Hepatocyte (in vitro differentiated cells): Measurements from ENCODE around the gene ANKRD13A. TPM values are rescaled to one million over a fixed set of nuclear protein-coding genes. Genes with fewer than 3 reads are reported as not detected.
"Not testable (repeated sequence)": the region's sequence is repeated elsewhere in the genome, so short reads cannot be mapped to it uniquely, and the experiment has no call there.

Experiments
- DNase-seq: peaks from one replicate; pipeline ENCODE4 v3.0.0-alpha.2; 2016; ENCODE audit warnings: low spot score
- H2AFZ ChIP-seq: fragments of 200-600 bp; sonication (generic); 2 replicates; pipeline ENCODE4 v1.6.0; 2016; ENCODE audit warnings: antibody characterized with exemption, mild to moderate bottlenecking
- H3K27ac ChIP-seq: fragments of 200-600 bp; sonication (generic); 2 replicates; pipeline ENCODE4 v1.5.1; 2016; ENCODE audit warnings: mild to moderate bottlenecking
- H3K27me3 ChIP-seq: fragments of 200-600 bp; sonication (generic); 2 replicates; pipeline ENCODE4 v1.6.1; 2016
- H3K36me3 ChIP-seq: fragments of 200-600 bp; sonication (generic); replicated peaks from 2 replicates; pipeline ENCODE4 v1.5.1; 2016; ENCODE audit warnings: low read depth; ENCODE audit not compliant: insufficient read depth
- H3K4me1 ChIP-seq: fragments of 200-600 bp; sonication (generic); 2 replicates; pipeline ENCODE4 v1.5.1; 2016; ENCODE audit warnings: mild to moderate bottlenecking, moderate library complexity; ENCODE audit not compliant: insufficient read depth
- H3K4me2 ChIP-seq: fragments of 200-600 bp; sonication (generic); 2 replicates; pipeline ENCODE4 v1.6.0; 2016
- H3K4me3 ChIP-seq: fragments of 200-600 bp; sonication (generic); 2 replicates; pipeline ENCODE4 v1.5.1; 2016; ENCODE audit warnings: mild to moderate bottlenecking
- H3K79me2 ChIP-seq: fragments of 200-600 bp; sonication (generic); 2 replicates; pipeline ENCODE4 v1.6.0; 2017; ENCODE audit warnings: mild to moderate bottlenecking
- H3K9me2 ChIP-seq: fragments of 200-600 bp; sonication (generic); replicated peaks from 2 replicates; pipeline ENCODE4 v1.6.0; 2017; ENCODE audit warnings: mild to moderate bottlenecking; ENCODE audit not compliant: insufficient read depth
- H3K9me3 ChIP-seq: fragments of 200-600 bp; sonication (generic); 2 replicates; pipeline ENCODE4 v1.5.1; 2016; ENCODE audit warnings: low read depth, mild to moderate bottlenecking
- H4K20me1 ChIP-seq: fragments of 200-600 bp; sonication (generic); 2 replicates; pipeline ENCODE4 v1.6.0; 2016; ENCODE audit warnings: mild to moderate bottlenecking; ENCODE audit not compliant: insufficient read depth, poor library complexity, severe bottlenecking
- CTCF ChIP-seq: fragments of 200-600 bp; sonication (generic); IDR thresholded peaks from 2 replicates; pipeline ENCODE4 v1.5.1; 2016; ENCODE audit warnings: antibody characterized with exemption, mild to moderate bottlenecking; ENCODE audit not compliant: poor library complexity
- EZH2 ChIP-seq: fragments of 200-600 bp; sonication (generic); IDR thresholded peaks from 2 replicates; pipeline ENCODE4 v1.6.1; 2016; ENCODE audit warnings: antibody characterized with exemption, mild to moderate bottlenecking, borderline replicate concordance
- EZH2phosphoT487 ChIP-seq: fragments of 200-600 bp; sonication (generic); IDR thresholded peaks from one replicate; pipeline ENCODE4 v1.6.1; 2018; ENCODE audit warnings: antibody characterized with exemption, mild to moderate bottlenecking, low read depth, moderate library complexity; ENCODE audit not compliant: unreplicated experiment, severe bottlenecking
- WGBS: methylation state at CpG from one replicate; pipeline ENCODE4 v1.1.6; 2016; ENCODE audit warnings: low lambda C conversion rate; ENCODE audit errors: missing lambda C conversion rate; 5-methylcytosine and 5-hydroxymethylcytosine counted together
- polyA plus RNA-seq: library from polyadenylated mRNA; unstranded; fragments of >200 nt; fragmentation: Nextera tagmentation; extraction: Ambion mirVana; gene quantifications from 2 replicates; pipeline ENCODE4 v1.2.1, GENCODE V29; 2016
- total RNA-seq: library from RNA; depleted of rRNA; stranded (reverse); fragments of >200 nt; gene quantifications from 2 replicates; pipeline ENCODE4 v1.2.3, GENCODE V29; 2014

ANKRD13A gene
- total and polyA plus RNA-seq, 2 experiments from 2014 or later: 13.2 to 55.3 TPM

GRCh38 chr12:110005319-110005973 is 6.2 kb downstream of the ANKRD13A start:
- H3K4me2 ChIP-seq: no peak overlapping the region

GRCh38 chr12:110006115-110006514 is 6.9 kb downstream of the ANKRD13A start:
- H3K4me3 ChIP-seq: no peak overlapping the region
- H3K4me1 ChIP-seq: peaks cover 6% of the 10 kb centered on the region
- H3K27me3 ChIP-seq: no peaks in the 10 kb centered on the region
- H3K27ac ChIP-seq: no peak overlapping the region
- H2AFZ ChIP-seq: no peak overlapping the region
- H3K36me3 ChIP-seq: no peaks in the 10 kb centered on the region
- no peaks in the 10 kb centered on the region for H3K9me2 ChIP-seq
- WGBS: 97% methylated on average over 4 of the region's 4 CpGs
- no peak for DNase-seq
- no peaks in the 10 kb centered on the region for H4K20me1 ChIP-seq
- H3K79me2 ChIP-seq: peaks cover 69% of the 10 kb centered on the region
- no peak overlapping the region for H3K4me2 ChIP-seq
- H3K9me3 ChIP-seq: no peaks in the 10 kb centered on the region
- TF ChIP-seq CTCF (no peak), EZH2 (no peak), EZH2phosphoT487 (no peak)

More at GRCh38 chr12:110005319-110005973, 6.2 kb downstream of the ANKRD13A start:
- H3K9me2 ChIP-seq: no peaks in the 10 kb centered on the region
- no peaks in the 10 kb centered on the region for H4K20me1 ChIP-seq
- no peak overlapping the region for H3K4me3 ChIP-seq
- H3K79me2 ChIP-seq: peaks cover 69% of the 10 kb centered on the region
- no peak overlapping the region for H3K27ac ChIP-seq
- 94% methylated on average over 7 of the region's 7 CpGs for WGBS
- no peaks in the 10 kb centered on the region for H3K27me3 ChIP-seq
- no peaks in the 10 kb centered on the region for H3K9me3 ChIP-seq
- H3K4me1 ChIP-seq: peaks cover under 1% of the 10 kb centered on the region
- H3K36me3 ChIP-seq: no peaks in the 10 kb centered on the region
- DNase-seq: no peak
- H2AFZ ChIP-seq: no peak overlapping the region
- TF ChIP-seq CTCF: no peak
- TF ChIP-seq EZH2: no peak
- no peak for TF ChIP-seq EZH2phosphoT487

GRCh38 chr12:110007881-110008280 is 8.7 kb downstream of the ANKRD13A start:
- H3K4me2 ChIP-seq: no peak overlapping the region
- peaks cover 65% of the 10 kb centered on the region for H3K79me2 ChIP-seq

GRCh38 chr12:110008681-110009398 is 9.6 kb downstream of the ANKRD13A start:
- H3K27ac ChIP-seq, H3K4me2 ChIP-seq, H3K36me3 ChIP-seq, H3K9me2 ChIP-seq, H3K27me3 ChIP-seq, H3K4me1 ChIP-seq, H2AFZ ChIP-seq, H4K20me1 ChIP-seq, H3K4me3 ChIP-seq, H3K9me3 ChIP-seq, DNase-seq: not testable (repeated sequence)
- peaks cover 64% of the 10 kb centered on the region for H3K79me2 ChIP-seq
- WGBS: 97% methylated on average over 15 of the region's 15 CpGs

More at GRCh38 chr12:110007881-110008280, 8.7 kb downstream of the ANKRD13A start:
- TF ChIP-seq EZH2 (no peak), EZH2phosphoT487 (no peak), CTCF (no peak)
- no peak overlapping the region for H3K27ac ChIP-seq
- no peak overlapping the region for H3K4me3 ChIP-seq
- H2AFZ ChIP-seq: no peak overlapping the region
- H4K20me1 ChIP-seq: no peaks in the 10 kb centered on the region
- no peaks in the 10 kb centered on the region for H3K9me3 ChIP-seq
- DNase-seq: no peak
- H3K4me1 ChIP-seq: peaks cover 7% of the 10 kb centered on the region
- no peaks in the 10 kb centered on the region for H3K27me3 ChIP-seq
- H3K36me3 ChIP-seq: no peaks in the 10 kb centered on the region
- no peaks in the 10 kb centered on the region for H3K9me2 ChIP-seq
